ENCODE results near the gene KIAA0753. TPM values are rescaled to one million over a fixed set of nuclear protein-coding genes. Genes with fewer than 3 reads are reported as not detected.

Gene KIAA0753
- polyA plus RNA-seq, 1 of the 3 experiments (the other 2 are of a cell fraction) = 7.2 TPM

DNA sequence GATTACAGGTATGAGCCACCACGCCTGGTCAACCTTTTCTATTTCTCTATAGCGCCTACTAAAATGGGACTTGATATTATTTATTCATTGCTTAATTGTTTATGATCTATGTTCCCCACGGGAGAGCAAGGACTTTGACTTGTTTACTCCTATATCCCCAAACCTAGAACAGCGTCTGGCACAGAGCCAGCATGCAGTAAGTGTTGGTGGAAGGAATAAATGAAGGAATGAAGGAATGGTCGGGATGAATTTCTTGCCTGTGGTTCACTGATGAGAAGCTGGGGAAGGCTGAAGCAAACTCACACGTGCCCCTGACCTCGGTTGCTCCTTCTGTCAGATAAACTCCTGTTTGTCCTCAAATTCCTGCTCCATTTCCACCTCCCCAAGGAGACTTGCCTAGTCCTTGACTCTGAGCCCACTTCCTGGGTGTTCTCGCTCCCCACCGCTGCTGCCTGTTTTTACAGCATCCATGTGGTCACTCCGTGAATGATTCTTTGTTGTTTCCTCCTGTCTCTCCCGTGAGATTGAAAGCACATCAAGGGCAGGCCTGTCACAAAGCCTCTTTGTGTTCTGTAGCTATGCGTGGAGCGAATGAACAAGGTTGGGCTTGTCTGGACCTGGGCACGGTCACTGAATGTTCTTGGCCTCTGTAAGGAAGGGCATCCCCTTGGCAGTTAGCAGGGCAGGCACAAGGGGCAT, 28.4 kb upstream of the KIAA0753 start:
- TF ChIP-seq EP300 (IDR thresholded peaks at IDR 0.05; ENCODE audit: borderline replicate concordance in 1 of 2, low read depth in 1 of 2, low read length in 1 of 2) (no peak), RXRA (IDR thresholded peaks at IDR 0.05; ENCODE audit: borderline replicate concordance, low read depth) (no peak), SMC3 (IDR thresholded peaks at IDR 0.05; ENCODE audit: low read depth, low read length) (no peak), TCF12 (IDR thresholded peaks at IDR 0.05) (no peak), JUND (IDR thresholded peaks at IDR 0.05) (no peak)
- Histone ChIP-seq H3K4me1 (ENCODE audit: control insufficient read depth in 1 of 2, insufficient read depth in 2 of 2, low read depth in 1 of 2, low read length in 1 of 2) (no peaks in the 10 kb centered on the region), H3K9me2 (no peaks in the 10 kb centered on the region), H4K20me1 (ENCODE audit: insufficient read depth) (no peaks in the 10 kb centered on the region), H3K9ac (no peak overlapping the region), H3K4me2 (no peak overlapping the region), H3K4me3 (ENCODE audit: low read depth in 2 of 2, low read length in 1 of 2) (no peak overlapping the region), H2AFZ (ENCODE audit: low read depth) (no peak overlapping the region), H3K9me3 (no peaks in the 10 kb centered on the region), H3K79me2 (ENCODE audit: insufficient read depth) (no peaks in the 10 kb centered on the region), H3K27me3 (ENCODE audit: insufficient read depth) (peaks cover 60% of the 10 kb centered on the region), H3K36me3 (replicated peaks in 1 of 2; ENCODE audit: control insufficient read depth in 1 of 2, insufficient read depth in 2 of 2, low read length in 1 of 2) (no peaks in the 10 kb centered on the region), H3K27ac (ENCODE audit: low read depth in 2 of 2, low read length in 1 of 2) (no peak overlapping the region), H3F3A (replicated peaks; ENCODE audit: insufficient read depth) (no peaks in the 10 kb centered on the region)
- DNase-seq = no peak
- 35% methylated on average over 14 of the region's 14 CpGs for WGBS (ENCODE audit: low lambda C conversion rate)
- CTCF ChIA-PET = interaction anchor here (1.1 kb wide), 1 partner anchor 174 kb away, joined by 3 read pairs; no protein-coding TSS in a partner anchor
- POLR2A ChIA-PET = no interaction called here

DNA sequence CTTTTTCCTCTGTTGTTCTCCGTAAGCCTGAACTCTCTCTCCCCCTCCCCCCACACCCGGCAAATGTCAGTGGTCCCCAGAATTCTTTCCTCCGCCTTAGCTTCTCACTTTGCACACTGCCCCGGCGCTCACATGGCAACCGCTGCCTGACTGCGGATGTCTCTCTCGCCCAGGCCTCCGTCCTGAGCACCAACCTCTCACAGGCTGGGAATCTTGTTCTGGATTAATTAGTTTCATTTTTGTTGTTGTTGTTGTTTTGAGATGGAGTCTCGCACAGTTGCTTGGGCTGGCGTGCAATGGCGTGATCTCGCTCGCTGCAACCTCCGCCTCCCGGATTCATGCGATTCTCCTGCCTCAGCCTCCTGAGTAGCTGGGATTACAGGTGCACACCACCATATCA, 27.7 kb upstream of the KIAA0753 start:
- Histone ChIP-seq H3K36me3 (replicated peaks in 1 of 2; ENCODE audit: control insufficient read depth in 1 of 2, insufficient read depth in 2 of 2, low read length in 1 of 2) (no peaks in the 10 kb centered on the region), H3K9me3 (no peaks in the 10 kb centered on the region), H3K4me3 (ENCODE audit: low read depth in 2 of 2, low read length in 1 of 2) (no peak overlapping the region), H3K4me1 (ENCODE audit: control insufficient read depth in 1 of 2, insufficient read depth in 2 of 2, low read depth in 1 of 2, low read length in 1 of 2) (no peaks in the 10 kb centered on the region), H3K9ac (no peak overlapping the region), H3K27me3 (ENCODE audit: insufficient read depth) (peaks cover 54% of the 10 kb centered on the region), H3F3A (replicated peaks; ENCODE audit: insufficient read depth) (no peaks in the 10 kb centered on the region), H4K20me1 (ENCODE audit: insufficient read depth) (no peaks in the 10 kb centered on the region), H3K4me2 (no peak overlapping the region), H3K9me2 (no peaks in the 10 kb centered on the region), H3K27ac (ENCODE audit: low read depth in 2 of 2, low read length in 1 of 2) (no peak overlapping the region), H2AFZ (ENCODE audit: low read depth) (no peak overlapping the region), H3K79me2 (ENCODE audit: insufficient read depth) (no peaks in the 10 kb centered on the region)
- CTCF ChIA-PET = interaction anchor here (0.8 to 3.3 kb wide), 3 partner anchors 9 to 1429 kb away, joined by 3 to 12 read pairs (median 3); no protein-coding TSS in a partner anchor
- WGBS (ENCODE audit: low lambda C conversion rate) = 68% methylated on average over 17 of the region's 17 CpGs
- TF ChIP-seq RFX5 (IDR thresholded peaks at IDR 0.05; ENCODE audit: low read length) (no peak), GATA2 (CRISPR knock-in tag; IDR thresholded peaks at IDR 0.05) (no peak), ELF1 (IDR thresholded peaks at IDR 0.05) (no peak), FOXM1 (IDR thresholded peaks at IDR 0.05; ENCODE audit: low read depth) (no peak), RCOR1 (IDR thresholded peaks at IDR 0.05; ENCODE audit: low read length) (no peak), SMC3 (IDR thresholded peaks at IDR 0.05; ENCODE audit: low read depth, low read length) (no peak), EP300 (IDR thresholded peaks at IDR 0.05; ENCODE audit: borderline replicate concordance in 1 of 2, low read depth in 1 of 2, low read length in 1 of 2) (no peak), JUND (IDR thresholded peaks at IDR 0.05) (no peak)
- TF ChIP-seq, protein P1, sequence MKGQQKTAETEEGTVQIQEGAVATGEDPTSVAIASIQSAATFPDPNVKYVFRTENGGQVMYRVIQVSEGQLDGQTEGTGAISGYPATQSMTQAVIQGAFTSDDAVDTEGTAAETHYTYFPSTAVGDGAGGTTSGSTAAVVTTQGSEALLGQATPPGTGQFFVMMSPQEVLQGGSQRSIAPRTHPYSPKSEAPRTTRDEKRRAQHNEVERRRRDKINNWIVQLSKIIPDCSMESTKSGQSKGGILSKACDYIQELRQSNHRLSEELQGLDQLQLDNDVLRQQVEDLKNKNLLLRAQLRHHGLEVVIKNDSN (IDR thresholded peaks at IDR 0.05; ENCODE audit: borderline replicate concordance, low read depth) = no peak
- TF ChIP-seq, protein P2, sequence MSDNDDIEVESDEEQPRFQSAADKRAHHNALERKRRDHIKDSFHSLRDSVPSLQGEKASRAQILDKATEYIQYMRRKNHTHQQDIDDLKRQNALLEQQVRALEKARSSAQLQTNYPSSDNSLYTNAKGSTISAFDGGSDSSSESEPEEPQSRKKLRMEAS (IDR thresholded peaks at IDR 0.05; ENCODE audit: low read depth) = no peak
- TF ChIP-seq, protein P3, sequence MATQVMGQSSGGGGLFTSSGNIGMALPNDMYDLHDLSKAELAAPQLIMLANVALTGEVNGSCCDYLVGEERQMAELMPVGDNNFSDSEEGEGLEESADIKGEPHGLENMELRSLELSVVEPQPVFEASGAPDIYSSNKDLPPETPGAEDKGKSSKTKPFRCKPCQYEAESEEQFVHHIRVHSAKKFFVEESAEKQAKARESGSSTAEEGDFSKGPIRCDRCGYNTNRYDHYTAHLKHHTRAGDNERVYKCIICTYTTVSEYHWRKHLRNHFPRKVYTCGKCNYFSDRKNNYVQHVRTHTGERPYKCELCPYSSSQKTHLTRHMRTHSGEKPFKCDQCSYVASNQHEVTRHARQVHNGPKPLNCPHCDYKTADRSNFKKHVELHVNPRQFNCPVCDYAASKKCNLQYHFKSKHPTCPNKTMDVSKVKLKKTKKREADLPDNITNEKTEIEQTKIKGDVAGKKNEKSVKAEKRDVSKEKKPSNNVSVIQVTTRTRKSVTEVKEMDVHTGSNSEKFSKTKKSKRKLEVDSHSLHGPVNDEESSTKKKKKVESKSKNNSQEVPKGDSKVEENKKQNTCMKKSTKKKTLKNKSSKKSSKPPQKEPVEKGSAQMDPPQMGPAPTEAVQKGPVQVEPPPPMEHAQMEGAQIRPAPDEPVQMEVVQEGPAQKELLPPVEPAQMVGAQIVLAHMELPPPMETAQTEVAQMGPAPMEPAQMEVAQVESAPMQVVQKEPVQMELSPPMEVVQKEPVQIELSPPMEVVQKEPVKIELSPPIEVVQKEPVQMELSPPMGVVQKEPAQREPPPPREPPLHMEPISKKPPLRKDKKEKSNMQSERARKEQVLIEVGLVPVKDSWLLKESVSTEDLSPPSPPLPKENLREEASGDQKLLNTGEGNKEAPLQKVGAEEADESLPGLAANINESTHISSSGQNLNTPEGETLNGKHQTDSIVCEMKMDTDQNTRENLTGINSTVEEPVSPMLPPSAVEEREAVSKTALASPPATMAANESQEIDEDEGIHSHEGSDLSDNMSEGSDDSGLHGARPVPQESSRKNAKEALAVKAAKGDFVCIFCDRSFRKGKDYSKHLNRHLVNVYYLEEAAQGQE (IDR thresholded peaks at IDR 0.05; ENCODE audit: low read depth, low read length) = no peak
- TF ChIP-seq, protein P4, sequence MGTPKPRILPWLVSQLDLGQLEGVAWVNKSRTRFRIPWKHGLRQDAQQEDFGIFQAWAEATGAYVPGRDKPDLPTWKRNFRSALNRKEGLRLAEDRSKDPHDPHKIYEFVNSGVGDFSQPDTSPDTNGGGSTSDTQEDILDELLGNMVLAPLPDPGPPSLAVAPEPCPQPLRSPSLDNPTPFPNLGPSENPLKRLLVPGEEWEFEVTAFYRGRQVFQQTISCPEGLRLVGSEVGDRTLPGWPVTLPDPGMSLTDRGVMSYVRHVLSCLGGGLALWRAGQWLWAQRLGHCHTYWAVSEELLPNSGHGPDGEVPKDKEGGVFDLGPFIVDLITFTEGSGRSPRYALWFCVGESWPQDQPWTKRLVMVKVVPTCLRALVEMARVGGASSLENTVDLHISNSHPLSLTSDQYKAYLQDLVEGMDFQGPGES (IDR thresholded peaks at IDR 0.05; ENCODE audit: low read depth, low read length) = no peak
- TF ChIP-seq, protein P5, sequence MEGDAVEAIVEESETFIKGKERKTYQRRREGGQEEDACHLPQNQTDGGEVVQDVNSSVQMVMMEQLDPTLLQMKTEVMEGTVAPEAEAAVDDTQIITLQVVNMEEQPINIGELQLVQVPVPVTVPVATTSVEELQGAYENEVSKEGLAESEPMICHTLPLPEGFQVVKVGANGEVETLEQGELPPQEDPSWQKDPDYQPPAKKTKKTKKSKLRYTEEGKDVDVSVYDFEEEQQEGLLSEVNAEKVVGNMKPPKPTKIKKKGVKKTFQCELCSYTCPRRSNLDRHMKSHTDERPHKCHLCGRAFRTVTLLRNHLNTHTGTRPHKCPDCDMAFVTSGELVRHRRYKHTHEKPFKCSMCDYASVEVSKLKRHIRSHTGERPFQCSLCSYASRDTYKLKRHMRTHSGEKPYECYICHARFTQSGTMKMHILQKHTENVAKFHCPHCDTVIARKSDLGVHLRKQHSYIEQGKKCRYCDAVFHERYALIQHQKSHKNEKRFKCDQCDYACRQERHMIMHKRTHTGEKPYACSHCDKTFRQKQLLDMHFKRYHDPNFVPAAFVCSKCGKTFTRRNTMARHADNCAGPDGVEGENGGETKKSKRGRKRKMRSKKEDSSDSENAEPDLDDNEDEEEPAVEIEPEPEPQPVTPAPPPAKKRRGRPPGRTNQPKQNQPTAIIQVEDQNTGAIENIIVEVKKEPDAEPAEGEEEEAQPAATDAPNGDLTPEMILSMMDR (IDR thresholded peaks at IDR 0.05) = no peak
- TF ChIP-seq, protein P6, sequence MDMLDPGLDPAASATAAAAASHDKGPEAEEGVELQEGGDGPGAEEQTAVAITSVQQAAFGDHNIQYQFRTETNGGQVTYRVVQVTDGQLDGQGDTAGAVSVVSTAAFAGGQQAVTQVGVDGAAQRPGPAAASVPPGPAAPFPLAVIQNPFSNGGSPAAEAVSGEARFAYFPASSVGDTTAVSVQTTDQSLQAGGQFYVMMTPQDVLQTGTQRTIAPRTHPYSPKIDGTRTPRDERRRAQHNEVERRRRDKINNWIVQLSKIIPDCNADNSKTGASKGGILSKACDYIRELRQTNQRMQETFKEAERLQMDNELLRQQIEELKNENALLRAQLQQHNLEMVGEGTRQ (IDR thresholded peaks at IDR 0.05; ENCODE audit: borderline replicate concordance, low read depth, low read length) = no peak
- POLR2A ChIA-PET = no interaction called here
- DNase-seq = no peak

Data from SK-N-SH (cell line).